HCT116 (cell line): ENCODE data around the gene SNX8. TPM values are rescaled to one million over a fixed set of nuclear protein-coding genes. Genes with fewer than 3 reads are reported as not detected.

ENCODE experiments used
- ATAC-seq: fragments of 200-7000 bp; cut with Tn5 transposase; 2 replicates; pipeline ENCODE4 v1.9.1; 2020; ENCODE audit warnings: mild to moderate bottlenecking, moderate library complexity
- BruUV-seq: library from RNA; stranded (reverse); fragments of 400-500 nt; replicated peaks from 2 replicates; lab custom pipeline; 2021; lab: Mats Ljungman, UMichigan
- CTCF ChIA-PET: fragments of 300-600 bp; sonication (Branson Sonifier 250); formaldehyde crosslinking; loops from one replicate; lab custom pipeline; 2021; ENCODE audit warnings: antibody characterized with exemption; lab: Charles Lee
- POLR2A ChIA-PET: fragments of 300-600, 350-600 bp; sonication (Branson Sonifier 250); formaldehyde crosslinking; loops from one replicate; lab custom pipeline; 2021; ENCODE audit warnings: antibody characterized with exemption; lab: Charles Lee
- RAD21 ChIA-PET, 2 experiments: fragments of 300-600 bp; sonication (Branson Sonifier 250); formaldehyde crosslinking; loops; one replicate each; lab custom pipeline; 2023; ENCODE audit warnings: low total read pairs in 2 of 2; ENCODE audit not compliant: uncharacterized antibody in 2 of 2, unreplicated experiment in 2 of 2, low non-redundant PET in 1 of 2; lab: Charles Lee
- DNase-seq: peaks from one replicate; pipeline ENCODE4 v3.0.0-alpha.2; 2010; ENCODE audit warnings: low read depth, low spot score
- H2AFZ ChIP-seq: fragments of 200-600 bp; shearing (Covaris generic), sonication (generic); 2 replicates; pipeline ENCODE4 v1.6.1; 2017; ENCODE audit warnings: low read depth, mixed run types, mixed read lengths, antibody characterized with exemption, low read length; ENCODE audit not compliant: poor library complexity, severe bottlenecking
- H3K27ac ChIP-seq: 2 replicates; pipeline ENCODE4 v1.5.1; 2012; ENCODE audit warnings: low read depth, low read length
- H3K27me3 ChIP-seq: fragments of 200-600 bp; sonication (generic); 2 replicates; pipeline ENCODE4 v1.6.1; 2016; ENCODE audit warnings: mixed run types, low read length, mixed read lengths; ENCODE audit not compliant: insufficient read depth
- H3K36me3 ChIP-seq, 2 experiments: fragments of 200-500 bp in 1 of 2; fragments of 200-600 bp in 1 of 2; sonication (Bioruptor generic) in 1 of 2; sonication (generic) in 1 of 2; 2 replicates each; pipeline versions ENCODE4 v1.5.1 to v1.6.1; 2014 to 2016; ENCODE audit warnings: low read length in 2 of 2, inconsistent platforms in 1 of 2, mixed read lengths in 1 of 2, mixed run types in 1 of 2; ENCODE audit not compliant: insufficient read depth in 2 of 2, control insufficient read depth in 1 of 2
- H3K4me1 ChIP-seq, 2 experiments: fragments of 200-600 bp in 1 of 2; sonication (generic) in 1 of 2; 2 replicates each; pipeline versions ENCODE4 v1.5.1 to v1.6.1; 2012 to 2017; ENCODE audit warnings: low read length in 2 of 2, inconsistent platforms in 1 of 2, mild to moderate bottlenecking in 1 of 2, mixed read lengths in 1 of 2, mixed run types in 1 of 2, moderate library complexity in 1 of 2; ENCODE audit not compliant: insufficient read depth in 2 of 2, control insufficient read depth in 1 of 2
- H3K4me2 ChIP-seq: fragments of 200-600 bp; sonication (generic); 2 replicates; pipeline ENCODE4 v1.6.1; 2017; ENCODE audit warnings: mixed run types, low read length, mixed read lengths
- H3K4me3 ChIP-seq, 2 experiments: fragments of 200-600 bp in 1 of 2; sonication (generic) in 1 of 2; replicated peaks in 1 of 2; 2 replicates each; pipeline ENCODE4 v1.5.1; 2011 to 2016; ENCODE audit warnings: low read length in 2 of 2, control low read depth in 1 of 2, low read depth in 1 of 2, mild to moderate bottlenecking in 1 of 2, mixed read lengths in 1 of 2, mixed run types in 1 of 2
- H3K79me2 ChIP-seq: fragments of 200-600 bp; sonication (generic); 2 replicates; pipeline ENCODE4 v1.6.1; 2017; ENCODE audit warnings: mild to moderate bottlenecking, mixed run types, low read length, moderate library complexity, mixed read lengths; ENCODE audit not compliant: insufficient read depth
- H3K9ac ChIP-seq: fragments of 200-600 bp; sonication (generic); 2 replicates; pipeline ENCODE4 v1.6.1; 2016; ENCODE audit warnings: low read length, mixed read lengths
- H3K9me2 ChIP-seq: fragments of 200-600 bp; sonication (generic), shearing (Covaris generic); 2 replicates; pipeline ENCODE4 v1.6.1; 2017; ENCODE audit warnings: mixed run types, mild to moderate bottlenecking, moderate library complexity; ENCODE audit not compliant: insufficient read depth
- H3K9me3 ChIP-seq, 2 experiments: fragments of 200-500 bp in 1 of 2; fragments of 200-600 bp in 1 of 2; sonication (Bioruptor generic) in 1 of 2; sonication (generic) in 1 of 2; 2 replicates each; pipeline ENCODE4 v1.6.1; 2014 to 2017; ENCODE audit warnings: low read length in 2 of 2, mixed read lengths in 2 of 2, inconsistent platforms in 1 of 2, low read depth in 1 of 2, mild to moderate bottlenecking in 1 of 2, mixed run types in 1 of 2, moderate library complexity in 1 of 2; ENCODE audit not compliant: control insufficient read depth in 1 of 2, insufficient read depth in 1 of 2
- H4K20me1 ChIP-seq: fragments of 200-600 bp; sonication (generic), shearing (Covaris generic); 2 replicates; pipeline ENCODE4 v1.6.1; 2017; ENCODE audit warnings: mixed run types, mild to moderate bottlenecking, moderate library complexity; ENCODE audit not compliant: insufficient read depth
- CEBPB ChIP-seq: IDR thresholded peaks from 2 replicates; pipeline ENCODE4 v1.6.1; 2012; ENCODE audit warnings: low read depth
- EGR1 ChIP-seq: IDR thresholded peaks from 2 replicates; pipeline ENCODE4 v1.6.1; 2012; ENCODE audit warnings: low read depth
- EZH2 ChIP-seq: fragments of 200-600 bp; sonication (generic); IDR thresholded peaks from 2 replicates; pipeline ENCODE4 v1.6.1; 2017; ENCODE audit warnings: antibody characterized with exemption, mixed run types
- FOSL1 ChIP-seq: IDR thresholded peaks from 2 replicates; pipeline ENCODE4 v1.6.1; 2012; ENCODE audit warnings: low read depth
- POLR2A ChIP-seq: IDR thresholded peaks from 2 replicates; pipeline ENCODE4 v1.7.0; 2011; ENCODE audit warnings: borderline replicate concordance; ENCODE audit not compliant: insufficient read depth, insufficient read length; ENCODE audit errors: extremely low read depth
- RAD21 ChIP-seq: IDR thresholded peaks from 2 replicates; pipeline ENCODE4 v1.6.1; 2012; ENCODE audit warnings: low read depth, mild to moderate bottlenecking
- ZFX ChIP-seq: fragments of 450-650 bp; IDR thresholded peaks from 2 replicates; pipeline ENCODE4 v1.6.1; 2017
- ZNF274 ChIP-seq: fragments of 200-500 bp; sonication (Bioruptor generic); IDR thresholded peaks from 2 replicates; pipeline ENCODE4 v1.6.1; 2014; ENCODE audit warnings: mild to moderate bottlenecking, low read depth, low read length, inconsistent platforms
- intact Hi-C: fragments of 100-400 bp; cut with micrococcal nuclease; formaldehyde crosslinking; loops from 2 replicates; pipeline ENCODE4 v1.10.0; 2022
- total RNA-seq: library from RNA; stranded (reverse); gene quantifications from one replicate; pipeline ENCODE4 v1.2.1, GENCODE V29; 2021; ENCODE audit not compliant: unreplicated experiment
- TF ChIP-seq, protein P1 (sequence below): IDR thresholded peaks from 2 replicates; pipeline ENCODE4 v1.6.1; 2012
- TF ChIP-seq, protein P2 (sequence below), 3 experiments: fragments of 200-600 bp in 1 of 3; sonication (generic) in 1 of 3; IDR thresholded peaks in 2 of 3; conservative IDR thresholded peaks in 1 of 3; 2 replicates each; pipeline ENCODE4 v1.5.1; 2012 to 2017; ENCODE audit warnings: low read depth in 2 of 3, low read length in 2 of 3, antibody characterized with exemption in 1 of 3, borderline replicate concordance in 1 of 3, control low read depth in 1 of 3, mild to moderate bottlenecking in 1 of 3, mixed read lengths in 1 of 3, mixed run types in 1 of 3, moderate library complexity in 1 of 3; ENCODE audit not compliant: insufficient read depth in 1 of 3
- TF ChIP-seq, protein P3 (sequence below): IDR thresholded peaks from 2 replicates; pipeline ENCODE4 v1.6.1; 2011; ENCODE audit warnings: mild to moderate bottlenecking, low read length, moderate library complexity; ENCODE audit not compliant: insufficient replicate concordance; ENCODE audit errors: extremely low read depth

The SNX8 gene
- total RNA-seq, 1 experiment from 2014 or later: 41.7 TPM

DNA sequence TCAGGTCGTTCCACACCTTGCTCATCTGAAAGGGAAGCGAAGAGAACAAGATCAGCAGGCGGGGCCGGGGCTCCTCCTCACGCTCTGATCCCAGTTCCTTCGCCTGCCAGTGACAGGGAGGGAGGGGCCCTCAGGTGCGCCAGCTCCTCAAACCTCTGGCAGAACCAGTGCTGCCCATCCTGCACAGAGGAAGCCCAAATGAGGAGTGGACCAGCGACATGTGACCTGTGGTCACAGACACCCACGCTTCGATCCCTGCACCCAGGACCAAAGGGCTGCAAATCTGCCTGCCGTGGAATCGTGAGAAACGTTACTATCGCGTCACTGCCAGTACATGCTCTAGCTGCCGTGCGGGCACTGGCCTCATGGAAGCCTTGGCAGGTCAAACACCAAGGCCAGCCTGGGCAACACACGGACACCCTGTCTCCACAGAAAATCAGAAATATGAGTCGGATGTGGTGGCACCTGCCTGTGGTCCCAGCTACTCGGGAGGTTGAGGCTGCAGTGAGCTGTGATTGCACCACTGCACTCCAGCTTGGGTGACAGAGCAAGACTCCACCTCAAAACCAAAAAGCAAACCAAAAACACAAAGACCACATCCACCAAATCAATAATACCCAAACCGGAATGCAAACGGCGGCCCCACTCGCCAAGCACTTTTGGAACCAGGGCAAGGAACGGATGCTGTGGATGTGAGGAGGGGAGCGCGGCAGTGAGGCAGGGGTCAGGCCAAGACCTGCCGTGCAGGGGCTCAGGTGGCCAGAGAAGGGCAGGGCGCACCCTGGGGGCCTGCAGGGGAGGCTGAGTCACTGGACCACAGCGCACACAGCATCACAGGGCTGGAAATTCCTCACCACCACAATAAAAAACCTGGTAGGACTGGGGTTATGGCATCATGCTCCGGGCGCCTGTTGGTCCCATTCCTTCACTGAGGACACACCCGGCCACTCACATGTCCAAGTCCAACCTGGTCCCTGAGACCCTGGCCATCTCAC, 58.8 kb downstream of the SNX8 start:
- Histone ChIP-seq H3K9me2 (no peaks in the 10 kb centered on the region), H3K4me3 (no peak overlapping the region), H3K4me2 (peak overlapping the region; percentile 31; the same call in 1 of the 2 replicates), H3K27ac (no peak overlapping the region), H3K27me3 (no peaks in the 10 kb centered on the region), H4K20me1 (no peaks in the 10 kb centered on the region), H3K4me1 (peaks cover 6 to 15% of the 10 kb centered on the region in 2 experiments; a peak in 3 of 4 replicates), H3K9ac (no peak overlapping the region), H3K36me3 (no peaks in the 10 kb centered on the region), H2AFZ (no peak overlapping the region), H3K9me3 (no peaks in the 10 kb centered on the region), H3K79me2 (no peaks in the 10 kb centered on the region)
- BruUV-seq: no TSS peak
- intact Hi-C loops: no loop called here
- ChIA-PET RAD21 (no interaction called here), POLR2A (no interaction called here), CTCF (no interaction called here)
- DNase-seq: no peak
- TF ChIP-seq EGR1: no peak
- no peak for TF ChIP-seq ZFX
- TF ChIP-seq, protein P1, sequence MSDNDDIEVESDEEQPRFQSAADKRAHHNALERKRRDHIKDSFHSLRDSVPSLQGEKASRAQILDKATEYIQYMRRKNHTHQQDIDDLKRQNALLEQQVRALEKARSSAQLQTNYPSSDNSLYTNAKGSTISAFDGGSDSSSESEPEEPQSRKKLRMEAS: no peak
- no peak for TF ChIP-seq RAD21
- TF ChIP-seq FOSL1: no peak
- TF ChIP-seq, protein P2, sequence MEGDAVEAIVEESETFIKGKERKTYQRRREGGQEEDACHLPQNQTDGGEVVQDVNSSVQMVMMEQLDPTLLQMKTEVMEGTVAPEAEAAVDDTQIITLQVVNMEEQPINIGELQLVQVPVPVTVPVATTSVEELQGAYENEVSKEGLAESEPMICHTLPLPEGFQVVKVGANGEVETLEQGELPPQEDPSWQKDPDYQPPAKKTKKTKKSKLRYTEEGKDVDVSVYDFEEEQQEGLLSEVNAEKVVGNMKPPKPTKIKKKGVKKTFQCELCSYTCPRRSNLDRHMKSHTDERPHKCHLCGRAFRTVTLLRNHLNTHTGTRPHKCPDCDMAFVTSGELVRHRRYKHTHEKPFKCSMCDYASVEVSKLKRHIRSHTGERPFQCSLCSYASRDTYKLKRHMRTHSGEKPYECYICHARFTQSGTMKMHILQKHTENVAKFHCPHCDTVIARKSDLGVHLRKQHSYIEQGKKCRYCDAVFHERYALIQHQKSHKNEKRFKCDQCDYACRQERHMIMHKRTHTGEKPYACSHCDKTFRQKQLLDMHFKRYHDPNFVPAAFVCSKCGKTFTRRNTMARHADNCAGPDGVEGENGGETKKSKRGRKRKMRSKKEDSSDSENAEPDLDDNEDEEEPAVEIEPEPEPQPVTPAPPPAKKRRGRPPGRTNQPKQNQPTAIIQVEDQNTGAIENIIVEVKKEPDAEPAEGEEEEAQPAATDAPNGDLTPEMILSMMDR (IDR thresholded peaks at IDR 0.05 in 2 of 3, conservative IDR thresholded peaks at IDR 0.05 in 1 of 3; ENCODE audit: borderline replicate concordance in 1 of 3, insufficient read depth in 1 of 3, low read depth in 2 of 3, low read length in 2 of 3): no peak
- TF ChIP-seq ZNF274: no peak
- TF ChIP-seq EZH2: no peak
- no peak for TF ChIP-seq POLR2A
- TF ChIP-seq, protein P3, sequence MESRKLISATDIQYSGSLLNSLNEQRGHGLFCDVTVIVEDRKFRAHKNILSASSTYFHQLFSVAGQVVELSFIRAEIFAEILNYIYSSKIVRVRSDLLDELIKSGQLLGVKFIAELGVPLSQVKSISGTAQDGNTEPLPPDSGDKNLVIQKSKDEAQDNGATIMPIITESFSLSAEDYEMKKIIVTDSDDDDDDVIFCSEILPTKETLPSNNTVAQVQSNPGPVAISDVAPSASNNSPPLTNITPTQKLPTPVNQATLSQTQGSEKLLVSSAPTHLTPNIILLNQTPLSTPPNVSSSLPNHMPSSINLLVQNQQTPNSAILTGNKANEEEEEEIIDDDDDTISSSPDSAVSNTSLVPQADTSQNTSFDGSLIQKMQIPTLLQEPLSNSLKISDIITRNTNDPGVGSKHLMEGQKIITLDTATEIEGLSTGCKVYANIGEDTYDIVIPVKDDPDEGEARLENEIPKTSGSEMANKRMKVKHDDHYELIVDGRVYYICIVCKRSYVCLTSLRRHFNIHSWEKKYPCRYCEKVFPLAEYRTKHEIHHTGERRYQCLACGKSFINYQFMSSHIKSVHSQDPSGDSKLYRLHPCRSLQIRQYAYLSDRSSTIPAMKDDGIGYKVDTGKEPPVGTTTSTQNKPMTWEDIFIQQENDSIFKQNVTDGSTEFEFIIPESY: no peak
- no peak for TF ChIP-seq CEBPB
- peak; percentile 80 for ATAC-seq
